AML-193 (cell line): ENCODE results near the gene ZNF410.
"Not testable (repeated sequence)": the region's sequence is repeated elsewhere in the genome, so short reads cannot be mapped to it uniquely, and the experiment has no call there.

Experiments used
- DNase-seq, 2 experiments: peaks; one replicate each; lab custom pipeline; 2025; lab: John Stamatoyannopoulos, UW

ZNF410 gene, protein sequence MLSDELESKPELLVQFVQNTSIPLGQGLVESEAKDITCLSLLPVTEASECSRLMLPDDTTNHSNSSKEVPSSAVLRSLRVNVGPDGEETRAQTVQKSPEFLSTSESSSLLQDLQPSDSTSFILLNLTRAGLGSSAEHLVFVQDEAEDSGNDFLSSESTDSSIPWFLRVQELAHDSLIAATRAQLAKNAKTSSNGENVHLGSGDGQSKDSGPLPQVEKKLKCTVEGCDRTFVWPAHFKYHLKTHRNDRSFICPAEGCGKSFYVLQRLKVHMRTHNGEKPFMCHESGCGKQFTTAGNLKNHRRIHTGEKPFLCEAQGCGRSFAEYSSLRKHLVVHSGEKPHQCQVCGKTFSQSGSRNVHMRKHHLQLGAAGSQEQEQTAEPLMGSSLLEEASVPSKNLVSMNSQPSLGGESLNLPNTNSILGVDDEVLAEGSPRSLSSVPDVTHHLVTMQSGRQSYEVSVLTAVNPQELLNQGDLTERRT

GRCh38 chr14:73886449-73887317, at the start of gene ZNF410:
Gene ZNF410, plus strand, starts transcription at chr14:73886859. Its CDS starts 5,317 bp downstream, at chr14:73892176.
- DNase-seq: peak; percentile 87 to 91

DNA sequence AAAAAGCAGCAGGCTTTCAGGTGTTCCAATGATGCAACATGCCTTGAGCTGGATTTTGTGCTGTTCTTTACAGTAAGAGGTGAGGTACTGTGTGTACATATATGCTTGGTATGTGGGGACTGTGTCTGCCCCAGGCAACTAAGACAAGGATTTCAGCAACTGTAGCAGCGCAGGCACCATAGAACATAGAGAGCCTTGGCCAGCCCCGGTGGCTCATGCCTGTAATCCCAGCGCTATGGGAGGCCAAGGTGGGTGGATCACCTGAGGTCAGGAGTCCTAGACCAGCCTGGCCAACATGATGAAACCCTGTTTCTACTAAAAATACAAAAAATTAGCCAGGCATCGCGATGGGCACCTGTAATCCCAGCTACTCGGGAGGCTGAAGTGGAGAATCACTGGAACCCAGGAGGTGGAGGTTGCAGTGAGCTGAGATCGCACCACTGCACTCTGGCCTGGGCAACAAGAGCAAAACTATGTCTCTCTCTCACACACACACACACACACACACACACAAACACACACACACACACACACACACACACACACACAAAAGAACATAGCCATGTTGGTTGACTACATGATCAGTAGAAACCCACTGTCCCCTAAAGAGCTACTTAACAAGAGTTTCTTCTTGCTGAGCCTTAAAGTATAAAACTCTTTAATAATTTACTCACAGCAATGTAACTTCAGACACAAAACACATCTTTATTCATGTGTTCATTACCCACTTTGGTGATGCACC, 48.2 kb upstream of the ZNF410 start:
- not testable (repeated sequence) for DNase-seq

- DNase-seq: no peak
These were observed 44.5 kb upstream of the ZNF410 start for GRCh38 chr14:73842201-73842600.

GRCh38 chr14:73842851-73843250, 43.8 kb upstream of the ZNF410 start:
- no peak for DNase-seq

GRCh38 chr14:73843296-73843695, 43.4 kb upstream of the ZNF410 start:
- no peak for DNase-seq

DNA sequence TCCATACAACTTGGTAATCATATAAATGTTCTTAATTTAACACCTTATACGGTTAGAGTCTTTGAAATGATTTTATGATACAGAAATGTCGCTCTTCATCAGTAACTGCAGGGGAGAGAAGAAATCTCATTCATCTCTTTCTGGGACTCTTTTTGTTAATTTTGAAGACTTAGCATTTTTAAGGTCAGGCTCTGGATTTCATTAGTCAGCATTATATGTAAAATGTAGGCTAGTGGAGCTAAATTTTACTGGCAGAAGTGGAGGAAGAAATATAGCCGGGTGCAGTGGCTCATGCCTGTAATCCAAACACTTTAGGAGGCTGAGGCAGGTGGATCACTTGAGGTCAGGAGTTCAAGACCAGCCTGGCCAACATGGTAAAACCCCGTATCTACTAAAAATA, 39.7 kb upstream of the ZNF410 start:
- no peak for DNase-seq

DNA sequence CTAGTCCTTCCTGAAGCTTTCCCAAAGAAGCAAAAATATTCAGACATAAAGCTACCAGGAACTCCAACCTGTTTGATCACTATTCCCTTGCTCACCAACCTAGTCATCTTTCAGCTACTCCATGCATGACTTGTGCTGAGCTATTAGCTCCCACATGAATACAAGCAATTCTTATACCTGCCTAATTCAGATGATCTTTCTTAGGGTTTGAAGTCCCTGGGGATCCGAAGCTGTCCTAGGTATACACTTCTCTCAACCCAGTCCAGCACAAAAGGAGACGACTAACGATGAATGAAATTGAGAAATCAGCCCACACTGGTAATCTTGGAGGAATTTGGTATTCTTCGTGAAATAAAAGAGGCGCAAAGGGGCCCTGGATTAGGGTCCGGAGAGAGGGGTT, 35.7 kb upstream of the ZNF410 start:
- DNase-seq: no peak

GRCh38 chr14:73851567-73852382, 34.9 kb upstream of the ZNF410 start, which contains the start of gene PTGR2:
Gene PTGR2, plus strand, starts transcription at chr14:73851831. Its CDS starts 7,032 bp downstream, at chr14:73858863.
- DNase-seq: peak; percentile 79

GRCh38 chr14:73859145-73859544, 27.5 kb upstream of the ZNF410 start:
- peak in 1 of 2 experiments; percentile 6 for DNase-seq

GRCh38 chr14:73861073-73861472, 25.6 kb upstream of the ZNF410 start:
- no peak for DNase-seq

GRCh38 chr14:73862480-73862879, 24.2 kb upstream of the ZNF410 start:
- no peak for DNase-seq

- DNase-seq: no peak
These were observed 23.4 kb upstream of the ZNF410 start for GRCh38 chr14:73863209-73863608.

GRCh38 chr14:73865534-73866113, 21.0 kb upstream of the ZNF410 start:
- DNase-seq: no peak

DNA sequence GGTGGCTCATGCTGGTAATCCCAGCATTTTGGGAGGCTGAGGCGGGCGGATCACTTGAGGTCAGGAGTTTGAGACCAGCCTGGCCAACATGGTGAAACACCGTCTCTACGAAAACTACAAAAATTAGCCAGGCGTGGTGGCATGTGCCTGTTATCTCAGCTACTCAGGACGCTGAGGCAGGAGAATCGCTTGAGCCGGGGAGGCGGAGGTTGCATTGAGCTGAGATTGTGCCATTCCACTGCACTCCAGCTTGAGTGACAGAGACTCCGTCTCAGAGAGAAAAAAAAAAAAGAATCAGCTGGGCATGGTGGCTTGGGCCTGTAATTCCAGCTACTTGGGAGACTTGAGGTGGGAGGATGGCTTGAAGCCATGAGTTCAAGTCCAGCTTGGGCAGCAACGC, 16.9 kb upstream of the ZNF410 start:
- not testable (repeated sequence) for DNase-seq

GRCh38 chr14:73870525-73871235, 16.0 kb upstream of the ZNF410 start:
- no peak for DNase-seq

GRCh38 chr14:73873660-73874059, 13.0 kb upstream of the ZNF410 start:
- no peak for DNase-seq

DNA sequence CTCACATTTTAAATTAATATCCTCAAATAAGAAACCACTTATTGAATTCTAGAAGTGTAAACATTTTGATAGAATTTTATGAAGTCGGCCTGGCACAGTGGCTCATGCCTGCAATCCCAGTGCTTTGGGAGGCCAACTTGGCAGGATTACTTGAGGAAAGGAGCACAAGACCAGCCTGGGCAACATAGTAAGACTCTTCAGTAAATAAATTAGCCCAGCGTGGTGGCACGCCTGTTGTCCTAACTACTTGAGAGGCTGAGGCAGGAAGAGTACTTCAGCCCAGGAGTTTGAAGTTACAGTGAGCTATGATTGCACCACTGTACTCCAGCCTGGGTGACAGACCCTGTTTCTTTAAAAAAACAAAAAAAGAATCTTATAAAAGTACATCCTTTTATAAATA, 8.9 kb upstream of the ZNF410 start:
- no peak for DNase-seq

GRCh38 chr14:73878436-73878835, 8.2 kb upstream of the ZNF410 start:
- DNase-seq: no peak

- no peak for DNase-seq
These were observed 7.6 kb upstream of the ZNF410 start for GRCh38 chr14:73879027-73879426.
